Muscle of arm (tissue), 12 donors: ENCODE results near the gene MYO1B. TPM values are rescaled to one million over a fixed set of nuclear protein-coding genes. Genes with fewer than 3 reads are reported as not detected.
A peak's percentile ranks its signal among the peaks of the same experiment; 100 is the strongest.

Experiments
- DNase-seq: peaks from one replicate; pipeline ENCODE4 v3.0.0-alpha.2; 2013
- polyA plus RNA-seq, 12 donors: library from polyadenylated mRNA; unstranded; fragments of 120-200 nt; gene quantifications; one replicate each; pipeline ENCODE4 v1.2.1, GENCODE V29; 2013; ENCODE audit not compliant: insufficient read length in 12 of 12

Gene MYO1B
- polyA plus RNA-seq, 12 donors = 68.4 to 109 (median 95.7) TPM; not detected in 1

- peak; percentile 61 for DNase-seq
These were observed 73.5 kb downstream of the MYO1B start for GRCh38 chr2:191318729-191319078.

GRCh38 chr2:191319186-191319585 is 74.0 kb downstream of the MYO1B start:
- DNase-seq = no peak

- DNase-seq = no peak
These were observed 75.7 kb downstream of the MYO1B start for GRCh38 chr2:191320881-191321280.

DNA sequence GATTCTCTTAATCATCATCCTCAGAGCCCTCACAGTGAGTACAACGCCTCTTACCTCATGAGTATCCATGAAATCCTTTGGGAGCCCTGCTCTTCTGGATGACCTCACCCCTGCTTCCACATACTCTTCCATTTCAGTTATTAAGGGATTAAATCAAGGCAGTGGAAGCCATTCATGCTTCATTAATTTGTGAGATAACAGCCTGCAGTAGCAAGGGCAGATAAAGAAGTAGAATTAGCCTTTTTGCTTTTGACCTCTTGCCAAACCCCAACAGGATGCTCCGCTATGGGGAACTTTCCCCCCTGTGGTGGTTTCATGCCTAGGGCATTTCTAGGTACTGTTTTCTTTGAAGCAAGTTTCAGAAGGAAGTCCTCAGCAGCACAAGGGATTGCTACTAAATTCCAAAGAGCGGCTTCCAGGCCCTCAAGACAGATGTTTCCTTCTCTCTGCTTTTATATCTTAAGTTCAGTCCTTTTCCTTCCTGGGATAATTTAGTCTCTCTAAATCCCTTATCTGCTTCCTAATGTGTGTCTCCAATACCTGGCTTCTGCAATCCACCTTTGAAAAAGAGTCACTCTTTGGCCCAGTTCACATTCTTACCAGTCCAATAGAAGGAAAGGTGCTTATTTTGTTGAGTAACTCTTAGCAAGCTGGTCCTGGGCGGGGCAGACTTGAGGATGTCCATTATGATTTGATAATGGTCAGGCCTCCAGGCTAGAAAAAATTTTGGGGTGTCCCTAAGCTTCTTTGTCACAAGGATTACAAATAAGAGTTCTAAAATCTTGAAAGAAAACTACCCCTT is 76.9 kb downstream of the MYO1B start:
- no peak for DNase-seq

GRCh38 chr2:191322828-191323506 is 77.8 kb downstream of the MYO1B start:
- DNase-seq = no peak

GRCh38 chr2:191325651-191326365 is 80.6 kb downstream of the MYO1B start:
- DNase-seq = no peak

- DNase-seq = no peak
These were observed 82.3 kb downstream of the MYO1B start for GRCh38 chr2:191327484-191327883.

DNA sequence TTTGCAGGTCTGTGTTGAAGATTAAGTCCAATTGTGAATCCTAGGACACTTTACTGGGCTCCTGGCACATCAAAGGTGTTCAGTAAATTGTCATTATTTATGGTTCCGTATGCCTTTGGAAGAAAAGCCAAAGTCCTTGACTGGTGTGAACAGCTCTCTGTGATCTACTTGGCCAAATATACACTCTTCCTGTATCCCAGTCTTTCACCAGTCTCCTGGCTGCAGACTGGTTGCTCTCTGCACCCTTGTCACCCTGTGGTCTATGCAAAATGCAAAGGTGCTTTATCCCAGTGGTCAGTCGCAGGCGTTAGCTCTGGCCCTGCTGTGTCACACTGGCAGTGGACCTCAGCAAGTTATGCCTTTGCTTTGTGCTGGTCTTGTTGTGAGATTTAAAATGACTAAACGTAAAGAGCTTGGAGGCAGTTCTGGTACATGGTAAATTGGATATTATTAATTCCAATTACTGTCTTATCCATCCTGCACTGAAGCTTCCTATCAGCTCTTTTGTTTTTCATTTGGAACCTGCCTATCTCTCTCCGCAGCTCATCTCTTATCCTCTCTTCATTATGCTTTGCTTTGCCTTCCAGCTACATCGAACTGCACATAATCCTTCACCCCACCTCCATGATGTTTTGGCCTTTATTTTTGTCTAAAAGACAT is 83.1 kb downstream of the MYO1B start:
- no peak for DNase-seq

GRCh38 chr2:191329841-191330240 is 84.6 kb downstream of the MYO1B start:
- DNase-seq = no peak

- no peak for DNase-seq
These were observed 88.7 kb downstream of the MYO1B start for GRCh38 chr2:191333911-191334357.

GRCh38 chr2:191335875-191336464 is 90.8 kb downstream of the MYO1B start:
- no peak for DNase-seq

GRCh38 chr2:191341436-191341835 is 96.2 kb downstream of the MYO1B start:
- no peak for DNase-seq

- DNase-seq = no peak
These were observed 98.7 kb downstream of the MYO1B start for GRCh38 chr2:191343796-191344338.

DNA sequence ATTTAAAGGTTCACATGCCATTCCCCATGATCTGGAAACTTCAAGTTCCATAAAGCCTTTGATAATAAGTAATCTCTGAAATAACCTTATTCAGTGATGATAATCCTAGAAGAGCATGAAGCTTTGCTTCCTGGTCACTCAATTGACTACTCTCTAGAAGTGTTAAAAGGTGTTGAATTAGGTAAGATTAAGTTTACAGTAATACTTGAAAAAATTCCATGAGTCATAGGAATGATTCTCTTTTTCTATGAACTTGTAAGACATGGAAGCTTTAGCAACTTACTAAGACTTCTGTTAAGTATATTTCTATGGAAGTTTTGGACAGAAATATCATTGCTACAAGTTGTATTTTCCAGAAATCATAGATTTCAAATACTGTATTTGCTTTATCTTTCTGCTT is 100.6 kb downstream of the MYO1B start:
- no peak for DNase-seq

- no peak for DNase-seq
These were observed 102.0 kb downstream of the MYO1B start for GRCh38 chr2:191347154-191347553.

DNA sequence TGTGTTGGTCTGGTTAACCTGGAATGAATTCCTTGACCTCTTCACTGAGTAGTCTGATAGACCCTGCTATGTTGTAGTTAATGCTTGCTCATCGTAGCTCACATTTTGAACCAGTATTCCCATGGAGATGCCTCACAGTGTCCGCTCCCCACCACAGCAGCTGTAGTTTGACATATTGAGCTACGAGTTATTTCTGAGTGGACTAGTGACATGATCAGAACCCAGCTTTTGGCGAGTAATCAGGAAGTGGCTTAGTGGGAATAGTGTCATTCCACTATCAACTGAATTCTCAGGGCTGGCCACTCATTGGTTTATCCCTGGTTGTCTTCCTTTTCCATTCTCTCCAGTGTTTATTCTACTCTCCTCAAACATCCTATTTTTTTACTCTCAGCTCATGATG is 102.7 kb downstream of the MYO1B start:
- DNase-seq = no peak

- DNase-seq = no peak
These were observed 104.8 kb downstream of the MYO1B start for GRCh38 chr2:191349990-191350389.

DNA sequence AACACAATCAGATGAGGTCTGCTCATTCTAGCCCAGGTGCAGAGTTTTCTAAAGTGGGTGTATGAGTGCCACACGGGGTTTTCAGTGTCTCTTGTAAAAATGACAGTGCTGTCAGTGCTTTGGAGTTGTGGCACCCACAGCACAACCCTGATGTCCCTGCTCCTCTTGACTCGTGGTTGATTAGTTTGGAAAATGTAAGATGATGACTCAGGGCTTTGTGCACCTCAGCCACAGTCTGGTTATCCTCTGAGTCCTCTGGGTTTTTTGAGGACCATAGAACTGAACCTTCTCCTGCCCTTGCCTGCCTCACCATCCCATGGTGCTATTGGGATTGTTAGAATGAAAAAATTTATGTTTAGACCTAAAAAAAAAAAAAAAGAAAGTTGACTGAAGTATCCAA is 105.6 kb downstream of the MYO1B start:
- DNase-seq = no peak

DNA sequence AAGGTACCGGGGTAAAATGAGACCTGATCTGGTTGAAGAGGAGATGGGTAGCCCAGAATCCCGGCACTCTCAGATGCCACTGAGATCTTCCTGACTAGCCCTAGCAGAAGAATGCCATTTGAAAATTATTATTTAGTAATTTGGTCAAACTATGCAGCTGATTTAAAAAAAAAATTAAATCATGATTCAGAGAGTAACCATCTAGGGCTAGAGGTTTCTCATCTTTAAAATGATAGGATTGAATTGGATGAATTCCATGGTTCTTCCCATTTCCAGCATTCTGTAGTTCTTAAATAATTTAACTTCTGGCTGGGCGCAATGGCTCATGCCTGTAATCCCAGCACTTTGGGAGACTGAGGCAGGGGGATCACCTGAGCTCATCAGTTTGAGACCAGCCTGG is 106.1 kb downstream of the MYO1B start:
- no peak for DNase-seq

DNA sequence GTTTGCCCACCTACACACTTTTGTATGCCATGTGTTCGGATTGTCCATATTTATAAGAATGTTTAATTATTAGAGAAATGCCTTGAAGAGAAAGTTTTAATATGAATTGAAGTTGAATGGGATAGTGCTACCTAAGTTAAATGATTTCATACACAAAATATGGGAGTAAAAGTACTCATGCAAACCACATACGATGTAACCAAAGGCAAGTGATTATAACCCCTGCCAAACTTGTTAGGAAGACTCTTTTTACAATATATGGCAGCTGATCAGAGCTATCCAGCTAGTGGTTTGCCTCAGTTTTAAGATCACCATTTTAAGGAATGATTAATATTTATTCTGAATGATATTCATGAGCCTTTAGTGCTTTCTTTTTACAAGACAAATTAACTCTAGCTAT is 106.7 kb downstream of the MYO1B start:
- DNase-seq = no peak

DNA sequence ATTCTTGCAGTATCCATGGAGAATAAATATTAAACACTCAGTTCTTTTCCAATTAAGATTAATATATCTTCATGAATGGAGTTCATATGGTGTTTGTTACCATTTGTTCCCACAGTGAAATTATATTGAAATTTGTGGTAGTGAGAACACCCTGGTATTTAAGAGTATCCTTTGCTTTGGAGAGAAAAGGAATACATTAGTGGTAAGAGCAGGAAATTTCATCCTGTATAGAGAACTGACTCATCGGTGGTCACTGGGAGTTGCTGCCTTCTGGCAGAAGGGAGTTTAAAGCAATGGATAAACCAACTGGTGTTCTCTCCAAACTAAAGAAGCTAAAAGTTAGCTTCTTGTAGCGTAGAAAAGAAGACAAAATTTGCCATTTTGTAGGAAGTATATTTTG is 107.3 kb downstream of the MYO1B start:
- DNase-seq = no peak
